GM19468 (cell line): ENCODE results near the gene EYA2.
"Not testable (repeated sequence)": the region's sequence is repeated elsewhere in the genome, so short reads cannot be mapped to it uniquely, and the experiment has no call there.

Experiments
- ATAC-seq: cut with Tn5 transposase; IDR thresholded peaks from one replicate; pipeline ENCODE4 v1.9.1; 2021; ENCODE audit warnings: mild to moderate bottlenecking, moderate library complexity, moderate number of reproducible peaks; ENCODE audit not compliant: unreplicated experiment; ENCODE audit errors: extremely low read depth

Gene EYA2

GRCh38 chr20:46894971-46895905 is 595 bp downstream of the EYA2 start:
- ATAC-seq: no peak

DNA sequence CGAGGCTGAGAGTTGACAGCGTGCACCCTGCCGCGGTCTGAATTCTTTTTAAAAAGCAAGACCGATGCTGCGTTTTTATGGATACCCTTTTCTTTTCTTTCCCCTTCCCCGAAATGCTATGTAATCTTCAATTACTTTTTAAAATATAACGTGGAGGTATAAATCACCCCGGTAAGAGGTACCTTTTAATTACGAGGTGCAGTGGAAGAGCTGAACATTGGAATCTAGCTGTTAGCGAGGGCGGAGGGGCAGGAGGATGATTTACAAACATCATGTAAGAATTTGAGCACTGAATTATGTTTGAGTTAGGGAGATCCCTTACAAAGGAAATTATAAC is 1.2 kb downstream of the EYA2 start:
- ATAC-seq: no peak

GRCh38 chr20:46897328-46897880 is 2.8 kb downstream of the EYA2 start:
- ATAC-seq: no peak

DNA sequence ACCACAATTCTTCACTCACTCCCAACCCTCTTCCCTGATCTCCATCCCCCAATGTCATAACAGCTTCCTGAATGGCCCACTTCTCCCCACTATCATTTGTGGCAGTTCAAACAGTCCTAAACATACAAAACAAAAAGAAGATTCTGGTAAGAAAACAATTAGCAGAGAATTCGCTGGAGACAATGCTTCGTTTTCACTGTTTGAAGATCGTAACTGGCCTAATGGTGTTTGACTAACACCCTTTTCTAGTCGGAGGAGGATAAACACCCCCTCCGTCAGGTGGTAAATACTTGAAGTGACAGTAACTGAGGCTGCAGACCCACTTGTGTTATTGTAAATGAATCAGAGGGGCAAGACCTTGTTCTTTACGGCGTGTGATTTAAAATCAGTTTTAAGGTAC is 3.8 kb downstream of the EYA2 start:
- ATAC-seq: no peak

DNA sequence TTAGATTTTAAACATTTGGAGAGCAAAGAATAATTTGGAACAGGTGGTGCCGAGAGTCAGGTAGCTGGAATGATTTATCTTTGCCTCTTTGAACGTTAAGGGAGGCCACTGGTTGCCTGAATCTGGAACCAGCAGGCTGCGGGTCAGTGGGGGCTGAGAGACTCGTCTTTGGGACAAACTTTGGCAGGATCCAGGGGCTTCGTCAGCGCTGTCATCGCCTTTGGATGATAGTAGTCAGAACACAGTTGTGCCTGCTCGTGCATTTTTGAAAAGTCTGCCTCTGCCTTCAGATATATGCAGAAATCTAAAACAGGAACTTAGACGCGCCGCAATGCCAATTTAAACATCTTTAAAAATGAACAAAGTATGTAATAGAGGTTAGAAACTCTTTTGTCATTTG is 5.0 kb downstream of the EYA2 start:
- ATAC-seq: no peak

GRCh38 chr20:46900086-46900485 is 5.4 kb downstream of the EYA2 start:
- no peak for ATAC-seq

- ATAC-seq: no peak
These were observed 6.2 kb downstream of the EYA2 start for GRCh38 chr20:46900826-46901225.

DNA sequence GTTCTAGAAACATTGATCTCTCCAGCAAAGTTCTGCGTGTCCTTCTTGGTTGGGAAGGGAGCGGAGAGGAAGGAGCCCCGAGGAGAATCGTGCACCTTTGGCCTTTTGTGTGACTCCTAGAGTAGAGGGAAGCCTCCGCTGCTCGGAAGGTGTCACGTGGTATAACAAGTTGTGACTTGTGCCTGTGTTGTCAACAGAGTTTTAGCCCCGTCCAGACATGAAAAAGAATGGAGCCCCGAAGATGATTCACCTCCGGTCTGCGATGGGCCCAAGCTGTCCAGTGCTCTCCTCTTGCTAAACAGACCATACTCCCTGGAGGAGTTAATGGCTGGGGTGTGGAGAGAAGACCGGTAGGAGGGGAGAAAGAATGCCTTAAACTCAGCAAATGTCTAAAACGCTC is 7.0 kb downstream of the EYA2 start:
- no peak for ATAC-seq

DNA sequence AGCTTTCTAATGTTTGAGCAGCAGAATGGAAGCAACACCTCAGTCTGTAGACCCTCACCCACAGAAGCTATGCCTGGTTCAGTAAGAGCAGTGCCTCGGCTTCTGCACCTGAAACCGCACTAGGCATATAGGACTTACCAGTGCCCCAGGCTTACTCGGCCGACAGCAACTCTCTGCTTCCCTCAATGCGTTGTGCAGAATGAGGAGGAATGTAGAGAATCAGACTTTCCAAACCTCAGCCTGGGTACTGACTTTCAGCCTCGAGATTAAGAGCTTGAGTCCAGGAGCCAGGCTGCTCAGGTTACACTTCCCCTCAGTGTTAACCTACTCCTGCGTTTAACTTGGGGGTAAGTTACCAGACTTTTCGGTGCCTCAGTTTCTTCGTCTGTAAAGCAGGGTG is 8.6 kb downstream of the EYA2 start:
- no peak for ATAC-seq

GRCh38 chr20:46903937-46904336 is 9.3 kb downstream of the EYA2 start:
- no peak for ATAC-seq

DNA sequence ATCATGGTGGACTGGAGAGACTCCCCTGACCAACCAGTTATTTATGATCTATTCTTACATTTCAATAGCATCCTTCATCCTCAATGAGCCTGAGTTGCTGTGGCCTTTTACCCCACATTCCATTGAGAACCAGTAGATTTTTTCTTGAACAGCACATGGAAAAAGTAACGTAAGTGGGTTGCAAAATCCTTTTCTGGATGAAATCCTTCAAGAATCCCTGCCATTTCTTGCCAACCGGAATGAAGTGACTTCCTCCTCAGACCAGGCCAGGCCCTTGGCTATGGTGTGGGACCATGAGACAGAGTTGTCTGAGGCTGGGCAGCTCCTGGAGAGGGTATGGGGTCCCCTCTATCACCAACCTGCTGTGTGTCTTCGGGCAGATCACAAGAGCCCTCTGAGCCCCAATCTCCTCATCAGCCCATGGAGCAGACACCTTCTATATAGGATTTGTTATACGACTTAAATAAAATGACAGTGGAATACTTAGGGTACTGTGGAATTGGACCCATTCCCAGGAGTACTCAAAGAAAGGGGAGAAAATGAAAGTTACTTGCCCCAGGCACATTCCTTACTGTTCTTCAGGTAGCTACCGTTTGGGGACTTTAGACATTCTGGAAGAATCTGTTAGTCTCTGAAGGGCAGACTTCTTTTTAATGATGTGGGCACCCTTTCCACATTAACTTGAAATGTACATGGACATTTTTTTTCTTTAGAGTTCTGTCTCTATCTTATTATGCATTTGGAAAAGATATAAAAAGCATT is 10.9 kb downstream of the EYA2 start:
- no peak for ATAC-seq

DNA sequence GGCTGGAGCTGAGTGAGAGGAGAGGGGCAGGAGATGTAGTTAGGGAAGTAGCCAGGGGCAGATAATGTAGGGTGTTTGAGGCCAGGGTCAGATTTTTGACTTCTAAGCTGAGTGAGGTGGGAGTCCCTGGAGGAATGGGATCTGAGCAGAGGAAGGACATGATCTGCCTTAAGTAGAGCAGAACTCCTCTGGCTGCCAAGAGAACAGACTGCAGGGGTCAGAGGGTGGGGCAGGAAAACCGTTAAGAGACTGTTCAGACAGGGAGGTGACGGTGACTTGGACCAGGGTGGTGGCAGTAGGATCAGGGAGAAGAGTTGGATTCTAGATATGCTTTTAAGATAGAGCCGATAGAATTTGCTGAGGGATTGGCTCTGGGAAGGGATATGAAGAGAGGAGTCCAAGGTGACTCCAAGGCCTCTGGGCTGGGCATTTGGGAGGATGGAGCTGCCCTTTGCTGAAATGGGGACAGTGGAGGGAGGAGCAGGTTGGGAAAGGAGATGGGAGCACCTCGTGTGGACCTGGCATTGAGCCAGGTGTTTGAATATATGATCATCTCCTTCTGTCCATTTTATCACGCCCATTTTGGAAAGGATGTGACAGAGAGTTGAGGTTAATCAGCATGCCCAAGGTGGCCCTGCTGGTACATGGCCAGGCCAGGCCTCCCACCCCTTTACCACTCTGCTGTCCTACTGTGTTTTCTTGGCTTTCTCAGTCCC is 18.8 kb downstream of the EYA2 start:
- ATAC-seq: no peak

- no peak for ATAC-seq
These were observed 20.2 kb downstream of the EYA2 start for GRCh38 chr20:46914789-46915379.

- no peak for ATAC-seq
These were observed 21.1 kb downstream of the EYA2 start for GRCh38 chr20:46915575-46916257.

DNA sequence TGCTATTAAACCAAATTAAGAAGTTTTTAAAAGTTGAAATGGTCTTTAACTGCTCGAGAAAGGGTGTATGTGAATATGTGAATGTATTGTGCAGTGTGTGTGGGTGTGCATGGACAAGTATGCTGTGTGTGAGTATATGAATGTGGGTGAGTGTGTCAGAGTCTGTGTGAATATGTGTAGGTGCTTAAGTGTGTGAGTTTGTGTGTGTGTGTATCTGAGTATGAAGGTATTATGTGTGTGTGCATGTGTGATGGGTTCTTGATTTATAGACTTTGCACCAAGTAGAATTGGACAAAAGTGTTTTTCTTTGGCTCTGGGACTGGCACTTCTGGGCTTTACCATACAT is 21.6 kb downstream of the EYA2 start:
- no peak for ATAC-seq

GRCh38 chr20:46917155-46917554 is 22.5 kb downstream of the EYA2 start:
- no peak for ATAC-seq

DNA sequence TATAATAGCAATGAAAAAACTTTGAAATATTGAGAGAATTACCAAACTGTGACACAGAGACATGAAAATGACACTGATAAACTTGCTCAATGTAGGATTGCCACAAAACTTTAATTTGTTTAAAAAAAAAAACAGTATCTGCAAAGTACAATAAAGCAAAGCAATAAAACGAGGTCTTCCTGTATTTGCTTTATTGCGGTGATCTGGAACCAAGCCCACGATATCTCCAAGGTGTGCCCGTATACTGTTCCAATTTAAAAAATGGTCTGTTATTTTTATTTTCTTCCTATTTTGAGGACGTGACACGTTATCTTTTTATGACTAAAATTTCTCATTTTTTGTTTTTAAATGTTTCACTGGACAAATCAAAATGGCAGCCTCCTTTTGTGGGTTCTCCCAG is 25.5 kb downstream of the EYA2 start:
- ATAC-seq: no peak

- ATAC-seq: not testable (repeated sequence)
These were observed 28.2 kb downstream of the EYA2 start for GRCh38 chr20:46922841-46923240.

GRCh38 chr20:46923550-46923949 is 28.9 kb downstream of the EYA2 start:
- no peak for ATAC-seq
